HEK293 (cell line): ENCODE results near the gene STARD5.

Experiments used
- CTCF ChIA-PET: fragments of 350-600 bp; formaldehyde crosslinking; extraction: SDS; loops from one replicate; lab custom pipeline; 2021; ENCODE audit warnings: antibody characterized with exemption; lab: Yijun Ruan, JAX
- POLR2A ChIA-PET: fragments of 300-600 bp; formaldehyde crosslinking; extraction: SDS; loops from one replicate; lab custom pipeline; 2020; ENCODE audit warnings: antibody characterized with exemption, inconsistent platforms; lab: Yijun Ruan, JAX
- H3K27ac ChIP-seq: fragments of 200-500 bp; sonication (Bioruptor generic); 2 replicates; pipeline ENCODE4 v1.5.1; 2014; ENCODE audit warnings: low read depth, low read length, control low read depth, inconsistent platforms; ENCODE audit errors: extremely low read depth
- H3K36me3 ChIP-seq, 2 experiments: fragments of 200-500 bp in 1 of 2; sonication (Bioruptor generic) in 1 of 2; 1 replicate in 1 of 2; 2 replicates in 1 of 2; pipeline ENCODE4 v1.5.1; 2014 to 2017; ENCODE audit warnings: inconsistent platforms in 2 of 2, low read length in 2 of 2; ENCODE audit not compliant: control insufficient read depth in 2 of 2, insufficient read depth in 1 of 2
- H3K4me1 ChIP-seq: fragments of 200-500 bp; sonication (Bioruptor generic); 2 replicates; pipeline ENCODE4 v1.5.1; 2014; ENCODE audit warnings: mild to moderate bottlenecking, low read length, inconsistent platforms; ENCODE audit not compliant: control insufficient read depth, insufficient read depth
- H3K4me3 ChIP-seq: 2 replicates; pipeline ENCODE4 v1.5.1; 2011; ENCODE audit warnings: low read depth, mild to moderate bottlenecking, control low read depth, low read length, moderate library complexity
- H3K9me3 ChIP-seq: fragments of 200-500 bp; sonication (Bioruptor generic); 2 replicates; pipeline ENCODE4 v1.5.1; 2014; ENCODE audit warnings: low read depth, low read length, inconsistent platforms; ENCODE audit not compliant: control insufficient read depth, insufficient read depth
- GFI1B ChIP-seq: fragments of 450-650 bp; formaldehyde crosslinking; IDR thresholded peaks from 2 replicates; pipeline ENCODE4 v1.5.1; 2016; ENCODE audit warnings: missing biosample characterization, missing genetic modification characterization
- GLI2 ChIP-seq: fragments of 450-650 bp; formaldehyde crosslinking; IDR thresholded peaks from 2 replicates; pipeline ENCODE4; 2017; ENCODE audit warnings: missing biosample characterization, missing genetic modification characterization, low read depth, borderline replicate concordance
- GLIS1 ChIP-seq: fragments of 450-650 bp; formaldehyde crosslinking; IDR thresholded peaks from 2 replicates; pipeline ENCODE4 v1.5.1; 2016; ENCODE audit warnings: missing biosample characterization, missing genetic modification characterization
- MYNN ChIP-seq: fragments of 450-650 bp; formaldehyde crosslinking; IDR thresholded peaks from 2 replicates; pipeline ENCODE4 v1.5.1; 2016; ENCODE audit warnings: missing biosample characterization, missing genetic modification characterization, borderline replicate concordance
- WT1 ChIP-seq: fragments of 450-650 bp; formaldehyde crosslinking; IDR thresholded peaks from 2 replicates; pipeline ENCODE4 v1.5.1; 2016; ENCODE audit warnings: missing biosample characterization, missing genetic modification characterization
- YY1 ChIP-seq: fragments of 450-650 bp; formaldehyde crosslinking; IDR thresholded peaks from 2 replicates; pipeline ENCODE4 v1.5.1; 2018; ENCODE audit warnings: missing biosample characterization, missing genetic modification characterization
- YY2 ChIP-seq: fragments of 450-650 bp; formaldehyde crosslinking; IDR thresholded peaks from 2 replicates; pipeline ENCODE4 v1.5.1; 2016; ENCODE audit warnings: missing biosample characterization, missing genetic modification characterization
- ZBTB10 ChIP-seq: fragments of 450-650 bp; formaldehyde crosslinking; IDR thresholded peaks from 2 replicates; pipeline ENCODE4 v1.5.1; 2016; ENCODE audit warnings: missing biosample characterization, missing genetic modification characterization
- ZNF169 ChIP-seq: fragments of 450-650 bp; formaldehyde crosslinking; IDR thresholded peaks from 2 replicates; pipeline ENCODE4 v1.5.1; 2016; ENCODE audit warnings: missing biosample characterization, missing genetic modification characterization
- ZNF211 ChIP-seq: fragments of 450-650 bp; formaldehyde crosslinking; IDR thresholded peaks from 2 replicates; pipeline ENCODE4 v1.5.1; 2016; ENCODE audit warnings: low read depth, missing biosample characterization, missing genetic modification characterization
- ZNF221 ChIP-seq: fragments of 450-650 bp; formaldehyde crosslinking; IDR thresholded peaks from 2 replicates; pipeline ENCODE4 v1.5.1; 2017; ENCODE audit warnings: missing biosample characterization, missing genetic modification characterization, borderline replicate concordance
- ZNF433 ChIP-seq: fragments of 450-650 bp; formaldehyde crosslinking; IDR thresholded peaks from 2 replicates; pipeline ENCODE4 v1.5.1; 2016; ENCODE audit warnings: missing biosample characterization, missing genetic modification characterization, low read depth
- ZNF544 ChIP-seq: fragments of 450-650 bp; formaldehyde crosslinking; IDR thresholded peaks from 2 replicates; pipeline ENCODE4 v1.5.0; 2017; ENCODE audit warnings: missing biosample characterization, missing genetic modification characterization
- ZNF548 ChIP-seq: fragments of 450-650 bp; formaldehyde crosslinking; IDR thresholded peaks from 2 replicates; pipeline ENCODE4 v1.5.1; 2016; ENCODE audit warnings: missing biosample characterization, missing genetic modification characterization
- ZNF571 ChIP-seq: fragments of 450-650 bp; formaldehyde crosslinking; IDR thresholded peaks from 2 replicates; pipeline ENCODE4 v1.5.0; 2017; ENCODE audit warnings: missing biosample characterization, missing genetic modification characterization
- ZNF629 ChIP-seq: fragments of 450-650 bp; formaldehyde crosslinking; IDR thresholded peaks from 2 replicates; pipeline ENCODE4 v1.5.1; 2017; ENCODE audit warnings: missing biosample characterization, missing genetic modification characterization
- ZSCAN5A ChIP-seq: fragments of 450-650 bp; formaldehyde crosslinking; IDR thresholded peaks from 2 replicates; pipeline ENCODE4 v1.5.1; 2016; ENCODE audit warnings: missing biosample characterization, missing genetic modification characterization
- TF ChIP-seq, protein P1 (sequence below): fragments of 450-650 bp; formaldehyde crosslinking; IDR thresholded peaks from 2 replicates; pipeline ENCODE4 v1.5.0; 2017; ENCODE audit warnings: missing biosample characterization, missing genetic modification characterization, borderline replicate concordance
- TF ChIP-seq, protein P2 (sequence below): fragments of 450-650 bp; formaldehyde crosslinking; IDR thresholded peaks from 2 replicates; pipeline ENCODE4 v1.5.1; 2016; ENCODE audit warnings: missing biosample characterization, missing genetic modification characterization

STARD5 gene

GRCh38 chr15:81323944-81324881, at the start of gene STARD5 (continued):
- no peak for TF ChIP-seq ZNF221 (tag by site-specific recombination)
- TF ChIP-seq ZNF211 = no peak

DNA sequence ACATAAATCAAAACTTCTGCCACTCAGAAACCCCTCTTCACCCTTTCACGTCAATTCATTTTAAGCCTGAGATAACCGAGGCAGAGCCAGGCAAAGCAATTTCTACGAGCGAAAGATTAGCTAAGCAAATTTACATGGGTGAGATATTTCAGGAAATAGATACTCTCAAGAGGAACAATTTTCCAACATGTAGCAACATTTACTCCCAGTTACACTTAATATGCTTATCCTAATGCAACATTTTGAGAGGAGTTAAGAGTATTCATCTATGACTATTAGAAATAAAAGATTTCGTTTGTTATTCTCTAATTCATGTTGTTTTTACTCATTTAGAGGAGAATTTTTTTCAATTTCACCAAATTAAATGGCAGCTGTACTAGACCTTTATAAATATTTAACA, 49.2 kb upstream of the STARD5 start:
- no peak overlapping the region for H3K27ac ChIP-seq
- H3K36me3 ChIP-seq = no peaks in the 10 kb centered on the region
- H3K4me3 ChIP-seq = no peak overlapping the region
- TF ChIP-seq WT1 (tag by site-specific recombination) (no peak), ZNF433 (tag by site-specific recombination) (no peak)
- POLR2A ChIA-PET = interaction anchor here (0.8 kb wide), 1 partner anchor 49 kb away, joined by 3 read pairs; the partner anchor contains the start of gene STARD5
- no peaks in the 10 kb centered on the region for H3K9me3 ChIP-seq
- no peaks in the 10 kb centered on the region for H3K4me1 ChIP-seq
- CTCF ChIA-PET = interaction anchor here (0.6 to 1.1 kb wide), 5 partner anchors 80 to 1003 kb away, joined by 3 to 6 read pairs (median 4); no protein-coding TSS in a partner anchor

DNA sequence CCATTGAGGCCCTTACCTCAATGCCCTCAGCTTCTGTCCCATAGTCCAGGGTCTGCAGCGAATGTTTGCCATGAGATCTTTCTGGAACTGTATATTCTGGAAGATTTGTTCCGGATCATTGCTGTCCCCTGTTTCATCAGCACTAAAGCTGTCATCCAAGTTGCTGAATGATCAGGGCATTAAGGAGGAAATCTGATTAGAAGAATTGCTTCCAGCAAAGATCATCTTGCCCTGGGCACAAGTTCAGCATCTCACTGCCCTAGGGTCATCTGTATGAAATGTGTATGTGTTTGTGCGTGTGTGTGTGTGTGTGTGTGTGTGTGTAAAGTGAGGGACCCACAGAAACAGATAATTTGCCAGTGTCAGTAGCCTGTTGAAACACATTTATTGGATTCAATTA, 48.6 kb upstream of the STARD5 start:
- TF ChIP-seq GLI2 (tag by site-specific recombination) (no peak), ZSCAN5A (tag by site-specific recombination) (no peak), ZNF629 (tag by site-specific recombination) (no peak), ZNF169 (no peak), ZNF548 (tag by site-specific recombination) (no peak), GLIS1 (tag by site-specific recombination) (no peak)
- H3K4me1 ChIP-seq = no peaks in the 10 kb centered on the region
- ChIA-PET POLR2A (no interaction called here), CTCF (interaction anchor here (0.5 kb wide), 1 partner anchor 998 kb away, joined by 3 read pairs; no protein-coding TSS in a partner anchor)
- no peak overlapping the region for H3K4me3 ChIP-seq
- no peak overlapping the region for H3K27ac ChIP-seq
- H3K9me3 ChIP-seq = no peaks in the 10 kb centered on the region
- no peaks in the 10 kb centered on the region for H3K36me3 ChIP-seq

- no peak overlapping the region for H3K4me3 ChIP-seq
- POLR2A ChIA-PET = no interaction called here
- H3K36me3 ChIP-seq = no peaks in the 10 kb centered on the region
- H3K27ac ChIP-seq = no peak overlapping the region
- H3K4me1 ChIP-seq = no peaks in the 10 kb centered on the region
- H3K9me3 ChIP-seq = no peaks in the 10 kb centered on the region
- CTCF ChIA-PET = no interaction called here
- TF ChIP-seq ZBTB10 (tag by site-specific recombination) (no peak), ZNF169 (no peak), ZNF544 (no peak), ZNF571 (no peak), YY1 (no peak), YY2 (no peak), MYNN (no peak), GFI1B (tag by site-specific recombination) (no peak)
- TF ChIP-seq, protein P1, sequence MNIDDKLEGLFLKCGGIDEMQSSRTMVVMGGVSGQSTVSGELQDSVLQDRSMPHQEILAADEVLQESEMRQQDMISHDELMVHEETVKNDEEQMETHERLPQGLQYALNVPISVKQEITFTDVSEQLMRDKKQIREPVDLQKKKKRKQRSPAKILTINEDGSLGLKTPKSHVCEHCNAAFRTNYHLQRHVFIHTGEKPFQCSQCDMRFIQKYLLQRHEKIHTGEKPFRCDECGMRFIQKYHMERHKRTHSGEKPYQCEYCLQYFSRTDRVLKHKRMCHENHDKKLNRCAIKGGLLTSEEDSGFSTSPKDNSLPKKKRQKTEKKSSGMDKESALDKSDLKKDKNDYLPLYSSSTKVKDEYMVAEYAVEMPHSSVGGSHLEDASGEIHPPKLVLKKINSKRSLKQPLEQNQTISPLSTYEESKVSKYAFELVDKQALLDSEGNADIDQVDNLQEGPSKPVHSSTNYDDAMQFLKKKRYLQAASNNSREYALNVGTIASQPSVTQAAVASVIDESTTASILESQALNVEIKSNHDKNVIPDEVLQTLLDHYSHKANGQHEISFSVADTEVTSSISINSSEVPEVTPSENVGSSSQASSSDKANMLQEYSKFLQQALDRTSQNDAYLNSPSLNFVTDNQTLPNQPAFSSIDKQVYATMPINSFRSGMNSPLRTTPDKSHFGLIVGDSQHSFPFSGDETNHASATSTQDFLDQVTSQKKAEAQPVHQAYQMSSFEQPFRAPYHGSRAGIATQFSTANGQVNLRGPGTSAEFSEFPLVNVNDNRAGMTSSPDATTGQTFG (tag by site-specific recombination) = no peak
- TF ChIP-seq, protein P2, sequence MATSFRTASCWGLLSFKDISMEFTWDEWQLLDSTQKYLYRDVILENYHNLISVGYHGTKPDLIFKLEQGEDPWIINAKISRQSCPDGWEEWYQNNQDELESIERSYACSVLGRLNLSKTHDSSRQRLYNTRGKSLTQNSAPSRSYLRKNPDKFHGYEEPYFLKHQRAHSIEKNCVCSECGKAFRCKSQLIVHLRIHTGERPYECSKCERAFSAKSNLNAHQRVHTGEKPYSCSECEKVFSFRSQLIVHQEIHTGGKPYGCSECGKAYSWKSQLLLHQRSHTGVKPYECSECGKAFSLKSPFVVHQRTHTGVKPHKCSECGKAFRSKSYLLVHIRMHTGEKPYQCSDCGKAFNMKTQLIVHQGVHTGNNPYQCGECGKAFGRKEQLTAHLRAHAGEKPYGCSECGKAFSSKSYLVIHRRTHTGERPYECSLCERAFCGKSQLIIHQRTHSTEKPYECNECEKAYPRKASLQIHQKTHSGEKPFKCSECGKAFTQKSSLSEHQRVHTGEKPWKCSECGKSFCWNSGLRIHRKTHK (tag by site-specific recombination) = no peak
These were observed 40.0 kb upstream of the STARD5 start for GRCh38 chr15:81363718-81364500.
